GM18508 (cell line): ENCODE data around the gene KCNK5.

ENCODE experiments used
- ATAC-seq: cut with Tn5 transposase; IDR thresholded peaks from one replicate; pipeline ENCODE4 v1.9.1; 2021; ENCODE audit warnings: moderate number of reproducible peaks; ENCODE audit not compliant: insufficient read depth, unreplicated experiment

KCNK5 gene

GRCh38 chr6:39218868-39219567 lies 10.3 kb downstream of the KCNK5 start:
- ATAC-seq = no peak

GRCh38 chr6:39217177-39217864 lies 12.0 kb downstream of the KCNK5 start:
- no peak for ATAC-seq

GRCh38 chr6:39215640-39216158 lies 13.6 kb downstream of the KCNK5 start:
- no peak for ATAC-seq

DNA sequence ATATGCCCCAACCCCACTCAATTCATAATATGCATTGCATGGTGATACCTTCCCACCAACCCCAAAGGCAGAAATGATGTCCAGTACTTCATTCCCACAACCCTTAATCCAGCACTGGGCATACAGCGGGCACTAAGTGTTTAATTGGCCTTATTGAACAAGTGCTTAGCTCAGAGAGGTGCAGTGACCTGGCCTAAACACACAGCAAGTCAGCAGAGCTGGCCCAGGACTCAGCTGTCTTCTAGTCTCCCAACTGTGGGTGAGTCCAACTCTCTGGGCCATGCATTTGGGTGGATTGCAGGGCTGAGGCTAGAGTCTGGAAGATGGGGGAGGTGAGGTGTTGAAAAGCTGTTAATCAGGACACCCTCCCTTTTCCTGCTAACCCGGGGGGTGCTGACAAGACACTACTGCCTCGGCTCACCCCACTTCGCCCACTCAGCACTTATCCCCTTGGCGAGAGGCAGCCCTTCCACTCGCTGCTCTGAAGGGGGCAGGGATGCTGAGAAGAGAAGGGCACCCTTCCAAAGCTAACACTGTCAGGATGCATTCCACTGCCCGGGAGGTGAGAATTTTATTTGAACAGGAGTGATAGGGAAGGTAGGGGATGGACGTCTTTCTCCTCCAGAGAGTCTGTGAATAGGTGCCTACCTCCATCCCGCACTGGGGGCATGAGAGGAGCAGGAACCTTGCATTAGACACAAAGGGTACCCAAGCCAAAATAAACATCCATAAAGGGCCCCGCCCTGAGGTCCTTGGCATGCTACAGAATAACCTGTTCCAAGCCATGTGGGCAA lies 14.2 kb downstream of the KCNK5 start:
- ATAC-seq = no peak

DNA sequence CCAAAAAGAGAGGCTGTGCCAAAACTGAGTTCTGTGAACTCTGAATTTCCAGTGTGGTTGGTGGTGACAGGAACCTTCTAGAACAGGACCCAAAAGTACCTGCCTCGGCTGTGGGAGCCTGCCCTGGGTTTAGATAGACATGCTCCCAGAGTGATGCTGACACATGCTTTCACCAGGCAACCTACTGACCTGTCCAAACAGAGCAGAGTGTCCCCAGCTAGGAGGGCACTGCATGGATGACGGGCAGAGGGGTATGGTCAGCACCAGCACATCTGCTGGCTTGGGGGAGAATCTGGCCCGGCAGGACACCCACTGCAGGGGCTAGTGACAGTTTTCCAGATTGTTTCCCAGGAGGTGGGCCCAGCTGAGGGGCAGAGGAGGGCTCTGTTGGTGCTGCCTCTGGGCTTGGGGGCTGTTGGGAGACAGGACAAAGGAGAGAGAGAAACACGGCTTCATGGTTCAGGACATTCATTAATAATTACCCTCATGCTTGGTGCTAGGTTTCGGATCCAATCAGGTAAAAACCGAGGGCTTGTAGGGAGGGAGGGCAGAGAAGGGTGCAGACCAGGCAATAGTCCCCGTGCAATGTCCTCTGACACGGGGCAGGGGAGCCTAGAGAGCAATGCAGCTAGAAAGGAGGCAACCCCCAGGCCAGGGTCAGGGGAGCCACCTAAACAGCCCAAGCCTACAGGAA lies 15.0 kb downstream of the KCNK5 start:
- no peak for ATAC-seq

DNA sequence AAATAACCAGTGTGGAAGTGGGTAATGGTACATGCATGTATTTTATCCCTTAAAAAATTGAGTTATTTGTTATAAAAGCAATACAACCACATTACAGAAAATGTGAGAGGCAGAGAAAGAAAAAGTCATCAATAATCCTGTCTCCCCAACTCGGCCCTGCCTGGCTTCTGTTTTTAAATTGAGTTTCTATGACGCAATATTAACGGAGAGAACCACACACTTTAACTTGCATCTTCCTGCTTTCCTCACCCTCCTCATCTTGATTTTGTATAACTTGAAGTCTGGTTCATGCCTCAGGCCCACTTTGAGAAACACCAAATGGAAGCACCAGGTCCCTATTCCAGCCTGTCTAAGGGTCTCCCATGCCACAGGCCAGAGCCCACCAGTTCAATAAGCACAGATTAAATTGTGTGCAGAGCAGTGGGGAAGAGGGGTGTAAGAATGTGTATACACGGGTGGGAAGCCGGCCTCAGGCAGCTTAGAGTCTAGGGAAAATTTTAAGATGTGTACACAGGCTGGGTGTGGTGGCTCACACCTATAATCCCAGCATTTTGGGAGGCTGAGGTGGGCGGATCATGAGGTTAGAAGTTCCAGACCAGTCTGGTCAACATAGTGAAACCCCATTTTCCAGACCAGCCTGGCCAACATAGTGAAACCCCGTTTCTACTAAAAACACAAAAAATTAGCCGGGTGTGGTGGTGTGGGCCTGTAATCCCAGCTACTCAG lies 15.9 kb downstream of the KCNK5 start:
- ATAC-seq = no peak

DNA sequence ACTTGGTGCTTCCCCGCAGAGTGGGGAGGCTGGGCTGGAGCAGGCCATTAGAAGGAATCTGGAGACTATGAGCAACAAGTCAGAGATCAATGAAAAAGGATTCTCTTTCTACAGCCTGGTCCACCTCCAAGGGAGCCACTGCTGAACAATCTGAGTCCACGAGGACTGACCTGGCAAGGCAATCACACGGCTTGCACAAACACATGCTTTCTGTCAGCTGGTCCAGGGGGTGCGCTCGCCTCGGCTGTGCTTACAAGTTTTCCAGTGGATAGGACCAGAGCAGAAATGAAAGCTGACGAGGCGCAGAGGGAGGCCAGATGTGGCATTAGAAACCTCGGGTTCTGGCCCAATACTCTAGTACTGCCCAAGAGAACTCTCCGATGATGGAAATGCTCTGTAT lies 18.1 kb downstream of the KCNK5 start:
- no peak for ATAC-seq

DNA sequence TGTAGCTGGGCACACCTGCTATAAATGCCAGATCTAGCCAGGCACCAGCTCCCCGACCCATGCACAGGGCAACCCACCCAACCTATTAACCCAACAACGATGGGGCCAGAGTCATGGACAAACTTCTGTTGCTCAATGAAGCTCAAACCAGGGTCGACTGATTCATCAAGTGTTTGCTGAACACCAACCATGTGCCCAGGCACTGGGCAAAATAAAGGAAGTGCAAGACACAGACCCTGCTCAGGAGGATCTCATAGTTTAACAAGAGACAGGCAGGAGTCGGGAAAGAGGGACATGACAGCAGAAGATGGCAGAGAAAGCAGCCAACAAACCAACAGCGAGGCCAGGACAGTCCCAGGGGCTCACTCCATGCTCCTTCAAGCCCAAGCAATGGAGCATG lies 18.8 kb downstream of the KCNK5 start:
- ATAC-seq = no peak

DNA sequence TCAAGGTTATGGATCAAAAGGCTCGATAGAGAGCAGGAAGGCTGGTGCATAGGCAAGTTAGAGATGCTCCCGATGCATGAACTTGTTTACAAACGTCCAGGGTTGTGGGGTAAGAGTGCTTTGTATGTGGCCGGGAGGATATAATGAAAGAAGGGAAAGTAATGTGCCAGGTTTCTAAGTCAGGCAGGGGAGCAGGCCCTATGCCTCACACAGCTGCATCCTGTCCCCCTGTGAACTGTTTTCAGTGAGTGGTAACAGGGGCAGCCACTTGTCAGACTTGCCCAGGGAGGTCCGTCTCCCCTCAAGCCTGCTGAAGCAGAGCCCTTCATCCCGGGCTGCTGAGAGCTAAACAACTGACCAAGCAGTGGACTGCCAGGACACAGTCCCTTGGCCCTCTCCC lies 19.4 kb downstream of the KCNK5 start:
- ATAC-seq = no peak

DNA sequence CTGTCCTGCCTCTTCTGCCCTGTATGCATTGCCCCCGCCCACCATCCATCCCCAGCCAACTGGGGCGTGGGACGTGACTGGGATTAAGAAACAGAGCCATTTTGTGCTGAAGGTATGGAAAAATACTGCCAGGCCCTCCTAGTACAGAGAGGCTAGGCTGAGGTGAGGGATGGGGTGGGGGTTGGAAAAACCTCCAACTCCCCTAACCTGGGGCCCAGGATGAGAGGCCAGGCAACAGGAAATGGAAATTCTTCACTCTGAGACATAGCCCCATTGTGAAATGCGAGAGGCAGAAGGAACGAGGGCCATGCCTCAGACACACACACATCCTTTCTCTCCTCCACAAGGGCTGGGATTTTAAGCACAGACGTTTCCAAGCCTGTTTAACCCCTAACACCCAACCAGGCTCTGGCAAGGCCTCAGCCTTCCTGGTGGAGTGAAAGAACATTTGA lies 19.9 kb downstream of the KCNK5 start:
- ATAC-seq = no peak

GRCh38 chr6:39208223-39208739 lies 21.0 kb downstream of the KCNK5 start:
- no peak for ATAC-seq

DNA sequence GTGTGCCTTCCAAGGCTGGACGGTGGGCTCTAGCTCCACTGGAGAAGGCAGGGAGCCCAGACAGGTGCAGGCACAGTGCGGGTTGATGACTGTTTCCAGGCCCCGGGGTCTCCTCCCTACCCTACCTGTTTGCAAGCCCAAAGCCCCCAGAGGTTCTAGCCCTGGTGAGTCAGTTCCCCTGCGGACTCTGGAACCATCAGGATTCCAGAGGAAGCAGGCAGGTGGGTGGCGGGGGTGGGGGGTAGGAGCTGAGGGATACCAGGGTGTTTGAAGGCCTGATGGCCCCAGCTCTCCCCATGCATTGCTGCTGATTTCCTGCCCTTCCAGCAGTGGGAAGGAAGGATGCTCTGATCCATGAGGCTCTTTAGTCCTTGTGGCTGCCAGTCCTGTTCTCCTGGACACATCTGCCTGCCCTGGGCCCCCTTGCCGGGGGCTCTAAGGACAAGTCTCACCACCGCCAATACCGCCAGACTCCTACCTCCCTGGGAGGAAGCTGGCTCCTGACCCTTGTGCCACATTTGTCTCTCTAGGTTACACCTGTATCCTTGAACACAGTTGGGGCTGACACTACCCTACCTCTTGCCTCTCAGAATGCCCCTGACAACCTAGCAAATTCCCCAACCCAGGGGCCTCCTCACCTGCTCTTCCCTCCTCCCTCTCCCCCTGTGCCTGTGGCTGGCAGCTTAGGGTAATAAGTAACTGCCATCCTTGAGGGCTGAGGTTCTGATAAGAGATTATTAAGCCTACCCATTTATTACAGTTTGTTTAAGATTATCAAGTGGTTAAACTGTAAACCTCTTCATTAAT lies 21.7 kb downstream of the KCNK5 start:
- no peak for ATAC-seq

DNA sequence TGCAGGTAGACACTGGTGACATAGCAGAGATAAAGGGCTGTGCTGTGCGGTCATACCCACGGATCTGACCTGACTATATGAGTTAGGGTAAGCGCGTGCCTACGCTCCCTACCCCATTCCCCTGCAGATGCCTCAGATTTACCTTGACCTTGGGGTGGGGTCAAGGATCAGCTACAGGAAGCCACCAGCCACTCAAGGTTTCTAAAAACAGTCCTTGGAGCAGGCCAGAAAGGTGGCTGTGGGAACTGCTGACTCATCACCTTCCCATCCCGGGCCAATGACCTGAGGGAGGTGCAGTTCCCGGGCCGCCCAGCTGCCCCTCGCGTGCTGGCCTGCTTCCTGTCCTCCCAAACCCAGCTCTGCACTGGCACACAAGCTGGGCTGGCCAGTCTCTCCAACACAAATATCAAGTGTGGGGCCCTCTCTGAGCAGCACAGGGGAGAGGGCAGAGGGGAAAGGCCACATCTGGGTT lies 23.0 kb downstream of the KCNK5 start:
- no peak for ATAC-seq

GRCh38 chr6:39204646-39205244 lies 24.5 kb downstream of the KCNK5 start:
- no peak for ATAC-seq

DNA sequence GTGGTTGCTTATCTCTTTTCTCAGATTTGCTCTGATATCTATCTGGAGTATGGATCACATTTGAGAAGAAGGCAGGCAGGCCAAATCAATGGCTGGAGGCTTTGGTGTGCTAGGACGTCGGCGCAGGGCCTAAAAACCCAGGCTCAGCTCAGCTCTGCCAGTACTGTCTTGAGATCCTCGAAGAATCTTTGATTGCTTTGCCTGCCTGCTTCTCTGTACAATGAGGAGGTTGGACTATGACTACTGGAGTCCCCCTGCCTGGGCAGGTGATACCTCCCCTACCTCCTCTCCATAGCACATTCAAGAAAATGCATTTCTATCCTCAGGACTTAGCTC lies 25.1 kb downstream of the KCNK5 start:
- ATAC-seq = no peak

DNA sequence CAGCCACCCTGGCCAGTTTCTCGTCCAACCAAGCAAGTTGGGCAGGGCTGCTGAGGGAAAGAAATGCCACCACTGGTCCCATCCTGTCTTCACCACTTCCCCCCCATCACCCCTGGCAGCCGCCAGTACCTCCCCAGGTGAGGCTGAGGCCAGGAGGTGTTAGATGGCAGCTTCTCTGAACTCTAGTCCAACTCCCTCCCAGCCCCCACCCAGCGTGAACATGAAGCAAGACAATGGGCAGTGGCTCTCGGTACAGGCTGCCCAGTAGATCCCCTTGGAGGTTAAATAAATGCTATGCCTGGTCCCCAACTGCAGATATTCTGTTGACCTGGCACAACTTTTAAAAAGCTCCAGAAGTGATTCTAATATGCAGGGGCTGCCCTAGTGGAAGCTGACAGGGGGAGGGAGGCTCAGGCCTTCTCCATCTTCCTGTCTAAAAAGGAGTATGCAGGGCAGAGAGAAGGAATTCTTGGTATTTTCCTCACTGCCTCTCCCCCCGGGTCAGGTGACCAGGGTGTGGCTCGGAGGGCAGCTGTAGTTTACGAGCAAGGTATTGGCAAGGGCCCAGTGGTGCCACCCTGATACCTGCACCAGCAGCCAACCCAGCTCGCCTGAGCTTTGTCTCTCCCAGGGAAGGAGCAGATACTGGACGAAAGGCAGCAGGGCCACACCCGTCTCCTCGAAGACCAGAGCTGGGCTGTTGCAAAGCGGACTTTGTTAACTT lies 25.7 kb downstream of the KCNK5 start:
- no peak for ATAC-seq

DNA sequence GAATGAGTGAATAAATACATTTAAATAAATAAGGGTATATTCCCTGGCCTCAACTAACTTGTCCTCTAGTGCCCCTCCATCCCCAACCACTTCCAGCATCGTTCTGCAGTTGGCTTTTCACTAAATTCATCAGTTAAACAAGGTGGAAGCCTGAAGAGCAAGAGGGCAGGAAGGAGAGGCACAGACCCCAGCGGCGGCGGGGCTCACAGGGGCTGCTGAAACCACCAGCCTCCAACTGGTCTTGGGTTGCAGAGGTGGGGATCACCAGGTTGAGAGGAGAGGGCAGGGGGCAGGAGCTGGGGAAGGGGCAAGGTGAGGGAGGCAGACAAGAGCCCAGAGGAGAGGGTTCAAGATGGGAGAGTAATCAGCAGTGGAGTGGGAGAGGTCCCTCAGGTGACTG lies 27.1 kb downstream of the KCNK5 start:
- no peak for ATAC-seq
